ENCODE measurements around the gene ADAM12.

The ADAM12 gene

GRCh38 chr10:126016156-126016805, 372.0 kb downstream of the ADAM12 start:
- TF ChIP-seq, protein P1, sequence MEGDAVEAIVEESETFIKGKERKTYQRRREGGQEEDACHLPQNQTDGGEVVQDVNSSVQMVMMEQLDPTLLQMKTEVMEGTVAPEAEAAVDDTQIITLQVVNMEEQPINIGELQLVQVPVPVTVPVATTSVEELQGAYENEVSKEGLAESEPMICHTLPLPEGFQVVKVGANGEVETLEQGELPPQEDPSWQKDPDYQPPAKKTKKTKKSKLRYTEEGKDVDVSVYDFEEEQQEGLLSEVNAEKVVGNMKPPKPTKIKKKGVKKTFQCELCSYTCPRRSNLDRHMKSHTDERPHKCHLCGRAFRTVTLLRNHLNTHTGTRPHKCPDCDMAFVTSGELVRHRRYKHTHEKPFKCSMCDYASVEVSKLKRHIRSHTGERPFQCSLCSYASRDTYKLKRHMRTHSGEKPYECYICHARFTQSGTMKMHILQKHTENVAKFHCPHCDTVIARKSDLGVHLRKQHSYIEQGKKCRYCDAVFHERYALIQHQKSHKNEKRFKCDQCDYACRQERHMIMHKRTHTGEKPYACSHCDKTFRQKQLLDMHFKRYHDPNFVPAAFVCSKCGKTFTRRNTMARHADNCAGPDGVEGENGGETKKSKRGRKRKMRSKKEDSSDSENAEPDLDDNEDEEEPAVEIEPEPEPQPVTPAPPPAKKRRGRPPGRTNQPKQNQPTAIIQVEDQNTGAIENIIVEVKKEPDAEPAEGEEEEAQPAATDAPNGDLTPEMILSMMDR (IDR thresholded peaks at IDR 0.05; ENCODE audit: low read depth, low read length) = no peak
- Histone ChIP-seq H3K27me3 (no peaks in the 10 kb centered on the region), H3K36me3 (no peaks in the 10 kb centered on the region), H3K4me3 (ENCODE audit: low read depth, low read length) (no peak overlapping the region), H3K4me1 (no peaks in the 10 kb centered on the region), H3K9me3 (no peaks in the 10 kb centered on the region)
- DNase-seq = no peak

DNA sequence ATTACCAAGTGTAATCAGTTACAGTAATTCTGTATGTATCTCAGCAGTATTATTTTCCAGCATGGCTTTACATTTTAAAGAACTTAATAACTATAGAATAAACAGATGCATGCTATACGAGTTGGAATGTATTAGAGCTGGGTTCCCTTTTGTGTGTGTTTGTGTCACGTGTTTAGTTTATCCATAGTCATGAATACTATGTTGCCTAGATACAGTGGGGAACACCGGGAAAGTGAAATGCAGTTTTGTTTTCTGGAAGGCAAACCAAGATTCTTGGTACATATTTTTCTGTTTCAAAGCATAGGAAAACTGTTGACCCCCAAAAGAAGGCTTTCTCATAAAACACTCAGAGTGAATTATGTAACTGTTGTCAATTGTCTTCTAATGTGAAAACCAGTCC, 372.9 kb downstream of the ADAM12 start:
- TF ChIP-seq, protein P1 (IDR thresholded peaks at IDR 0.05; ENCODE audit: low read depth, low read length) = no peak
- H3K36me3 ChIP-seq = no peaks in the 10 kb centered on the region
- H3K4me3 ChIP-seq (ENCODE audit: low read depth, low read length) = no peak overlapping the region
- H3K9me3 ChIP-seq = no peaks in the 10 kb centered on the region
- no peak for DNase-seq
- H3K4me1 ChIP-seq = no peaks in the 10 kb centered on the region
- H3K27me3 ChIP-seq = no peaks in the 10 kb centered on the region

DNA sequence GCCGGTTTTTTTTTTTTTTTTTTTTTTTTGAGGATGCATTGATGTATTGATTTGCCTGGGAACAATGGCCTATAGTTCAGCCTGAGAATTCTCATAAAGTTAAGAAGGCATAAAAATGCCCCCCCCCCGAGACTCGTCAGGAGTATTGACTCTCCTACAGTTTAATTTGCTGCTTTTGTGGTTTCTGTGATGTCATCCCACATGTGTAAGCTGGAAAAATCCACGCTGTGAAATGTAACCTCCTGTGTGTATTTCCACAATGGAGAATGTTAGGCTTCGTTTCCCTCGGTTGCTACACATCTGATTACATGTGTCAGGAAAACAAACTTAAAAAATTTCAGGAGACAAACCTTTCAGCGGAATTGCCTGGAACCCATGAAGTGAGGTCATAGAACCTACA, 374.0 kb downstream of the ADAM12 start:
- Histone ChIP-seq H3K27me3 (no peaks in the 10 kb centered on the region), H3K36me3 (no peaks in the 10 kb centered on the region), H3K4me3 (ENCODE audit: low read depth, low read length) (no peak overlapping the region), H3K4me1 (no peaks in the 10 kb centered on the region), H3K9me3 (no peaks in the 10 kb centered on the region)
- TF ChIP-seq, protein P1 (IDR thresholded peaks at IDR 0.05; ENCODE audit: low read depth, low read length) = no peak
- no peak for DNase-seq

DNA sequence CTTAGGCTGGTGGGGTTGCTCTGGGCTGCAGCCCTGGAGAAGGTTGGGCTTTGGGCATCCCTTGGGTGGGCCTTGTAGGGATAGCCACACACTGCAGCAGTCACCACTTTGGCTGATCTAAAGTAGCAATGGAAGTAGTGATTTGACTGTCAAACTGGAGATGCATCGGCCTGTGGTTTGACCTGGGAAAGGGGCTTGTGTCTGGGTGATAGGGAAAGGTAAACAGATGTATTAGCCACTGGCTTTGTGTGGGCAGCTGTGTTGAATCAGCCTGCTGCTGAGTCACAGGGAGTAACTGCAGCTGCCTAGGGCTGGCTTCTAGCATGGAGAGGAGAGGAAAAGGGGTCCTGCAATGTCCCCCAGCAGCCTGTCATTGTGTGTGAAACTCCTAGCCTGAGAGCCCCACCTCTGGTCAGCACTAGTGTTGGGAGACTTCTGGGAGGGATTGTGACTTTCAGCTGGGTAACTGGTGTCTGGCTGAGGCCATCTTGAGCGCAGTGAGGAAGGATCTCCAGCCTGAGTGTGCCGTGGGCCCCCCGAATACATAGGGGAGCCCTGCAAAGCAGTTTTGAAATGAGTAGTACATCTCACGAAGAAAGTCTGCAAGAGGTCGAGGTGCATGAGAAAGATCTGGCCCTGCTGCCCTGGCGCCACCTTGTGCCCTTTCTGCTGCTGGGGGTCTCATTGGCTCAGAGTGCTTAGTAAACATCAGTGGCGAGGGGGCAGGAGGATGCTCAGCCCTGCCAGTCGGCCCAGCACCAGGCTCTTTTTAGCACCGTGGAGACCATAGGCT, 374.6 kb downstream of the ADAM12 start:
- no peaks in the 10 kb centered on the region for H3K9me3 ChIP-seq
- H3K4me1 ChIP-seq = no peaks in the 10 kb centered on the region
- no peaks in the 10 kb centered on the region for H3K36me3 ChIP-seq
- TF ChIP-seq, protein P1 (IDR thresholded peaks at IDR 0.05; ENCODE audit: low read depth, low read length) = no peak
- no peaks in the 10 kb centered on the region for H3K27me3 ChIP-seq
- DNase-seq = no peak
- H3K4me3 ChIP-seq (ENCODE audit: low read depth, low read length) = no peak overlapping the region

- H3K9me3 ChIP-seq = no peaks in the 10 kb centered on the region
- H3K4me1 ChIP-seq = no peaks in the 10 kb centered on the region
- H3K36me3 ChIP-seq = no peaks in the 10 kb centered on the region
- no peak overlapping the region for H3K4me3 ChIP-seq (ENCODE audit: low read depth, low read length)
- TF ChIP-seq, protein P1 (IDR thresholded peaks at IDR 0.05; ENCODE audit: low read depth, low read length) = no peak
- DNase-seq = no peak
- H3K27me3 ChIP-seq = no peaks in the 10 kb centered on the region
Measured at GRCh38 chr10:126012485-126012884, 375.8 kb downstream of the ADAM12 start.

GRCh38 chr10:126011995-126012394, 376.3 kb downstream of the ADAM12 start:
- TF ChIP-seq, protein P1 (IDR thresholded peaks at IDR 0.05; ENCODE audit: low read depth, low read length) = no peak
- no peak for DNase-seq

More at GRCh38 chr10:126011995-126012394, 376.3 kb downstream of the ADAM12 start:
- Histone ChIP-seq H3K36me3 (no peaks in the 10 kb centered on the region), H3K27me3 (no peaks in the 10 kb centered on the region), H3K4me1 (no peaks in the 10 kb centered on the region), H3K4me3 (ENCODE audit: low read depth, low read length) (no peak overlapping the region), H3K9me3 (no peaks in the 10 kb centered on the region)

Measured in BE2C (cell line).